Right lobe of liver (tissue), 4 donors: ENCODE data around the gene MRPL20.

ENCODE experiments used
- POLR2A ChIP-seq: fragments of 450-650 bp; IDR thresholded peaks from one replicate; pipeline ENCODE4 v1.6.1; 2017; ENCODE audit warnings: antibody characterized with exemption, mild to moderate bottlenecking
- TF ChIP-seq, protein P1 (sequence below), 4 donors: fragments of 200-600 bp in 3 of 4; fragments of 450-650 bp in 1 of 4; IDR thresholded peaks; one replicate each; pipeline versions ENCODE4 v1.5.1 to v1.8.0; 2016 to 2022; ENCODE audit warnings: antibody characterized with exemption in 4 of 4, mild to moderate bottlenecking in 2 of 4
- donor health status: DM: no; HTN: no; CAD: no.
- donor health status: DM: no; HTN: no; CAD: no.
- donor health status: DM: no; HTN: yes; CAD: no.

GRCh38 chr1:1433804-1434130, 26.7 kb upstream of the MRPL20 start:
- TF ChIP-seq, protein P1, sequence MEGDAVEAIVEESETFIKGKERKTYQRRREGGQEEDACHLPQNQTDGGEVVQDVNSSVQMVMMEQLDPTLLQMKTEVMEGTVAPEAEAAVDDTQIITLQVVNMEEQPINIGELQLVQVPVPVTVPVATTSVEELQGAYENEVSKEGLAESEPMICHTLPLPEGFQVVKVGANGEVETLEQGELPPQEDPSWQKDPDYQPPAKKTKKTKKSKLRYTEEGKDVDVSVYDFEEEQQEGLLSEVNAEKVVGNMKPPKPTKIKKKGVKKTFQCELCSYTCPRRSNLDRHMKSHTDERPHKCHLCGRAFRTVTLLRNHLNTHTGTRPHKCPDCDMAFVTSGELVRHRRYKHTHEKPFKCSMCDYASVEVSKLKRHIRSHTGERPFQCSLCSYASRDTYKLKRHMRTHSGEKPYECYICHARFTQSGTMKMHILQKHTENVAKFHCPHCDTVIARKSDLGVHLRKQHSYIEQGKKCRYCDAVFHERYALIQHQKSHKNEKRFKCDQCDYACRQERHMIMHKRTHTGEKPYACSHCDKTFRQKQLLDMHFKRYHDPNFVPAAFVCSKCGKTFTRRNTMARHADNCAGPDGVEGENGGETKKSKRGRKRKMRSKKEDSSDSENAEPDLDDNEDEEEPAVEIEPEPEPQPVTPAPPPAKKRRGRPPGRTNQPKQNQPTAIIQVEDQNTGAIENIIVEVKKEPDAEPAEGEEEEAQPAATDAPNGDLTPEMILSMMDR (IDR thresholded peaks at IDR 0.05), result no peak
- TF ChIP-seq POLR2A, result no peak
